ENCODE measurements around the gene B2M. TPM values are rescaled to one million over a fixed set of nuclear protein-coding genes. Genes with fewer than 3 reads are reported as not detected.

Gene B2M
- total RNA-seq, 1 donor from 2014 or later = 1,535 TPM

- H3K27ac Mint-ChIP-seq (ENCODE audit: unreplicated experiment) = no peak overlapping the region
- TF ChIP-seq, protein P1, sequence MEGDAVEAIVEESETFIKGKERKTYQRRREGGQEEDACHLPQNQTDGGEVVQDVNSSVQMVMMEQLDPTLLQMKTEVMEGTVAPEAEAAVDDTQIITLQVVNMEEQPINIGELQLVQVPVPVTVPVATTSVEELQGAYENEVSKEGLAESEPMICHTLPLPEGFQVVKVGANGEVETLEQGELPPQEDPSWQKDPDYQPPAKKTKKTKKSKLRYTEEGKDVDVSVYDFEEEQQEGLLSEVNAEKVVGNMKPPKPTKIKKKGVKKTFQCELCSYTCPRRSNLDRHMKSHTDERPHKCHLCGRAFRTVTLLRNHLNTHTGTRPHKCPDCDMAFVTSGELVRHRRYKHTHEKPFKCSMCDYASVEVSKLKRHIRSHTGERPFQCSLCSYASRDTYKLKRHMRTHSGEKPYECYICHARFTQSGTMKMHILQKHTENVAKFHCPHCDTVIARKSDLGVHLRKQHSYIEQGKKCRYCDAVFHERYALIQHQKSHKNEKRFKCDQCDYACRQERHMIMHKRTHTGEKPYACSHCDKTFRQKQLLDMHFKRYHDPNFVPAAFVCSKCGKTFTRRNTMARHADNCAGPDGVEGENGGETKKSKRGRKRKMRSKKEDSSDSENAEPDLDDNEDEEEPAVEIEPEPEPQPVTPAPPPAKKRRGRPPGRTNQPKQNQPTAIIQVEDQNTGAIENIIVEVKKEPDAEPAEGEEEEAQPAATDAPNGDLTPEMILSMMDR (IDR thresholded peaks at IDR 0.05) = no peak
- no peaks in the 10 kb centered on the region for H3K27me3 Mint-ChIP-seq (ENCODE audit: unreplicated experiment)
- no peak for DNase-seq (ENCODE audit: extremely low spot score, unreplicated experiment)
- no peaks in the 10 kb centered on the region for H3K9me3 Mint-ChIP-seq (ENCODE audit: unreplicated experiment)
- no peaks in the 10 kb centered on the region for H3K4me1 Mint-ChIP-seq (ENCODE audit: unreplicated experiment)
- no peak overlapping the region for H3K4me3 Mint-ChIP-seq (ENCODE audit: unreplicated experiment)
- H3K36me3 Mint-ChIP-seq (ENCODE audit: unreplicated experiment) = peaks cover 36% of the 10 kb centered on the region
Observed at GRCh38 chr15:44720460-44721176, 9.3 kb downstream of the B2M start.

GRCh38 chr15:44722011-44722410 is 10.7 kb downstream of the B2M start:
- peaks cover 12% of the 10 kb centered on the region for H3K4me1 Mint-ChIP-seq (ENCODE audit: unreplicated experiment)
- H3K27me3 Mint-ChIP-seq (ENCODE audit: unreplicated experiment) = no peaks in the 10 kb centered on the region
- no peak for DNase-seq (ENCODE audit: extremely low spot score, unreplicated experiment)
- H3K9me3 Mint-ChIP-seq (ENCODE audit: unreplicated experiment) = no peaks in the 10 kb centered on the region
- TF ChIP-seq, protein P1 (IDR thresholded peaks at IDR 0.05) = no peak
- peaks cover 24% of the 10 kb centered on the region for H3K36me3 Mint-ChIP-seq (ENCODE audit: unreplicated experiment)
- no peak overlapping the region for H3K27ac Mint-ChIP-seq (ENCODE audit: unreplicated experiment)
- H3K4me3 Mint-ChIP-seq (ENCODE audit: unreplicated experiment) = no peak overlapping the region

DNA sequence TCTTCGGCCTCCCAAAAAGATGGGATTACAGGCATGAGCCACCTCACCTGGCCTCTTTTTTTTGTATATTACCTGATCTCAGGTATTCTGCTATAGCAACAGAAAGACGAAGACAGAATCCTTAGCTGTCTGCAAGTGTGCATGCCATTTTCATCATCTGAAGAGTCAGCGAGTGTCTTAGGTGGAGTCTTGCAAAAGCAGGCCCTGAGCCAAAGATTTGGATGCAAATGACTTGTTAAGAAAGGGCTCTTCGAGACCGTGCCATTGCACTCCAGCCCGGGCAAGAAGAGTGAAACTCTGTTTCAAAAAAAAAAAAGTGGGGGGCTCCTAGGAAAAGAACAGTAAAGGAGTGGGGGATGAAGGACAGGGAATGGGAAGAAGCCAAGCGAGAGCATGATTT is 14.8 kb downstream of the B2M start:
- Mint-ChIP-seq H3K9me3 (ENCODE audit: unreplicated experiment) (no peaks in the 10 kb centered on the region), H3K27me3 (ENCODE audit: unreplicated experiment) (no peaks in the 10 kb centered on the region), H3K27ac (ENCODE audit: unreplicated experiment) (peak overlapping the region; percentile 99), H3K4me3 (ENCODE audit: unreplicated experiment) (no peak overlapping the region), H3K4me1 (ENCODE audit: unreplicated experiment) (peaks cover 32% of the 10 kb centered on the region), H3K36me3 (ENCODE audit: unreplicated experiment) (no peaks in the 10 kb centered on the region)
- TF ChIP-seq, protein P1 (IDR thresholded peaks at IDR 0.05) = no peak
- DNase-seq (ENCODE audit: extremely low spot score, unreplicated experiment) = no peak

DNA sequence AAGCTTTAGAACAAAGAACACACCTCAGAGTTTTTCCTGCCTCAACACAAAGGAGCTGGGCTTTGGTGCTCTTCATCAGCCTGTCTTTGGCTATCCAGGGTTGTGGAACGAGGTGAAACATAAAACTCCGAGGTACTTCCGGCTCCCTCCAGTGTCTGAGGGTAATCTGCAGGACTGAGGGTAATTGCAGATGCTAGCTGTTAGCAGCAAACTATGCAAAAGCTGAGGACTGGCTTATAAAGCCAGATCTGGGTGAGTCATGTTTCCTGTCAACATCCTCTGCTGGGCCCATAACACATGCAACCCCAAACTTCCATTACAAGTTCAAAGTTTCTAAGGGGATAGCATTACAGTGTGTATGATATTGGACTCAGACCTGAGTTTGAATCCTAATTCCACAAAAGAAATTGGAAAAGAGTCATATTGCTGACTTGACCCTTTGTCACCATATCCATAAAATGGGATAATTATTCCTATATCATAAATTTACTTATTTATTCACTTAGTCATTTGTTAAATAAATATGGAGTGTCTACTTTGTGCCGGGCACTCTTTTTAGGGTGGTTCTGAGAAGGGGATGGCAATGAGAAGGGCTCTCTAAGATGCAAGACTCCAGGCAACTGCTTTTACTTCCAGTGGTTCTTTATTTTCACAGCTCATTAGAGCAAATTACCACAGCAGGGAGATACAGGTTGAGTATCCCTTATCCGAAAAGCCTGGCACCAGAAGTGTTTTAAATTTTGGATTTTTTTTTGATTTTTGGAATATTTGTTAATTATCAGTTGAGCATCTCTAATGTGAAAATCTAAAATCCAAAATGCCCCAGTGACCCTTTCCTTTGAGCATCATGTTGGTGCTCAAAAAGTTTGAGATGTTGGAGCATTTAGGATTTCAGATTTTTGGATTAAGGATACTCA is 15.5 kb downstream of the B2M start:
- DNase-seq (ENCODE audit: extremely low spot score, unreplicated experiment) = no peak
- Mint-ChIP-seq H3K27ac (ENCODE audit: unreplicated experiment) (peak overlapping the region; percentile 99), H3K4me3 (ENCODE audit: unreplicated experiment) (no peak overlapping the region), H3K27me3 (ENCODE audit: unreplicated experiment) (no peaks in the 10 kb centered on the region), H3K9me3 (ENCODE audit: unreplicated experiment) (no peaks in the 10 kb centered on the region), H3K4me1 (ENCODE audit: unreplicated experiment) (peaks cover 32% of the 10 kb centered on the region), H3K36me3 (ENCODE audit: unreplicated experiment) (peaks cover 3% of the 10 kb centered on the region)
- TF ChIP-seq, protein P1 (IDR thresholded peaks at IDR 0.05) = no peak
